Glutamatergic neuron (in vitro differentiated cells): ENCODE data around the gene CHAF1B. TPM values are rescaled to one million over a fixed set of nuclear protein-coding genes. Genes with fewer than 3 reads are reported as not detected.

Source experiments
- DNase-seq: peaks from one replicate; pipeline ENCODE4 v3.0.0; 2022
- H3K27ac Mint-ChIP-seq: one replicate; pipeline ENCODE4 v1.8.0; 2020; ENCODE audit warnings: mild to moderate bottlenecking, mixed read lengths, inconsistent platforms; ENCODE audit not compliant: unreplicated experiment
- H3K27me3 Mint-ChIP-seq: one replicate; pipeline ENCODE4 v1.8.0; 2020; ENCODE audit warnings: mild to moderate bottlenecking, moderate library complexity, mixed read lengths, inconsistent platforms; ENCODE audit not compliant: unreplicated experiment
- H3K36me3 Mint-ChIP-seq: one replicate; pipeline ENCODE4 v1.8.0; 2020; ENCODE audit warnings: mild to moderate bottlenecking, mixed read lengths, inconsistent platforms; ENCODE audit not compliant: unreplicated experiment
- H3K4me1 Mint-ChIP-seq: one replicate; pipeline ENCODE4 v1.8.0; 2020; ENCODE audit warnings: mild to moderate bottlenecking, low read depth, mixed read lengths, inconsistent platforms; ENCODE audit not compliant: unreplicated experiment
- H3K4me3 Mint-ChIP-seq: one replicate; pipeline ENCODE4 v1.8.0; 2020; ENCODE audit warnings: mild to moderate bottlenecking, mixed read lengths, inconsistent platforms; ENCODE audit not compliant: unreplicated experiment
- H3K9me3 Mint-ChIP-seq: one replicate; pipeline ENCODE4 v1.8.0; 2020; ENCODE audit warnings: mild to moderate bottlenecking, moderate library complexity, mixed read lengths, inconsistent platforms; ENCODE audit not compliant: unreplicated experiment
- CTCF ChIP-seq: fragments of 200-600 bp; sonication (generic); IDR thresholded peaks from one replicate; pipeline ENCODE4 v1.5.0; 2021; ENCODE audit not compliant: partially characterized antibody, unreplicated experiment
- total RNA-seq: library from RNA; stranded (reverse); fragmentation: NEBNext Ultra II Directional; extraction: Animal tissue kit (Norgen Biotek cat#: 25700); gene quantifications from one replicate; pipeline ENCODE4 v1.2.1, GENCODE V29; 2021; ENCODE audit not compliant: unreplicated experiment

The CHAF1B gene
- total RNA-seq, 1 donor from 2014 or later = 2.0 TPM

GRCh38 chr21:36459098-36459497 is 73.9 kb downstream of the CHAF1B start:
- DNase-seq = no peak
- Mint-ChIP-seq H3K27me3 (peaks cover 3% of the 10 kb centered on the region), H3K4me1 (peaks cover 3% of the 10 kb centered on the region)

GRCh38 chr21:36460866-36461265 is 75.7 kb downstream of the CHAF1B start:
- Mint-ChIP-seq H3K36me3 (no peaks in the 10 kb centered on the region), H3K4me1 (peaks cover 4% of the 10 kb centered on the region), H3K4me3 (no peak overlapping the region), H3K27ac (no peak overlapping the region), H3K27me3 (peaks cover 3% of the 10 kb centered on the region), H3K9me3 (peaks cover 1% of the 10 kb centered on the region)
- TF ChIP-seq CTCF = no peak
- DNase-seq = no peak

More at GRCh38 chr21:36459098-36459497, 73.9 kb downstream of the CHAF1B start:
- Mint-ChIP-seq H3K9me3 (peaks cover 1% of the 10 kb centered on the region), H3K4me3 (no peak overlapping the region), H3K36me3 (no peaks in the 10 kb centered on the region), H3K27ac (no peak overlapping the region)
- TF ChIP-seq CTCF = no peak

GRCh38 chr21:36461277-36461917 is 76.2 kb downstream of the CHAF1B start:
- H3K27me3 Mint-ChIP-seq = peaks cover 3% of the 10 kb centered on the region
- H3K9me3 Mint-ChIP-seq = peaks cover 1% of the 10 kb centered on the region
- H3K27ac Mint-ChIP-seq = no peak overlapping the region
- DNase-seq = no peak
- no peak overlapping the region for H3K4me3 Mint-ChIP-seq
- peaks cover 4% of the 10 kb centered on the region for H3K4me1 Mint-ChIP-seq
- no peaks in the 10 kb centered on the region for H3K36me3 Mint-ChIP-seq
- no peak for TF ChIP-seq CTCF

- DNase-seq = no peak
- no peaks in the 10 kb centered on the region for H3K36me3 Mint-ChIP-seq
- H3K4me3 Mint-ChIP-seq = no peak overlapping the region
- no peak for TF ChIP-seq CTCF
- H3K9me3 Mint-ChIP-seq = peaks cover 1% of the 10 kb centered on the region
- peaks cover 4% of the 10 kb centered on the region for H3K4me1 Mint-ChIP-seq
- no peak overlapping the region for H3K27ac Mint-ChIP-seq
- H3K27me3 Mint-ChIP-seq = peaks cover 3% of the 10 kb centered on the region
Measured at GRCh38 chr21:36461918-36462486, 76.8 kb downstream of the CHAF1B start.

- Mint-ChIP-seq H3K9me3 (peaks cover 1% of the 10 kb centered on the region), H3K4me3 (no peak overlapping the region), H3K4me1 (peaks cover 4% of the 10 kb centered on the region), H3K27me3 (peaks cover 5% of the 10 kb centered on the region), H3K36me3 (no peaks in the 10 kb centered on the region), H3K27ac (no peak overlapping the region)
- TF ChIP-seq CTCF = no peak
- DNase-seq = no peak
Measured at GRCh38 chr21:36463204-36463603, 78.0 kb downstream of the CHAF1B start.
